ENCODE measurements around the gene COL2A1. TPM values are rescaled to one million over a fixed set of nuclear protein-coding genes. Genes with fewer than 3 reads are reported as not detected.

The COL2A1 gene
- total RNA-seq, 4 donors from 2014 or later = not detected

DNA sequence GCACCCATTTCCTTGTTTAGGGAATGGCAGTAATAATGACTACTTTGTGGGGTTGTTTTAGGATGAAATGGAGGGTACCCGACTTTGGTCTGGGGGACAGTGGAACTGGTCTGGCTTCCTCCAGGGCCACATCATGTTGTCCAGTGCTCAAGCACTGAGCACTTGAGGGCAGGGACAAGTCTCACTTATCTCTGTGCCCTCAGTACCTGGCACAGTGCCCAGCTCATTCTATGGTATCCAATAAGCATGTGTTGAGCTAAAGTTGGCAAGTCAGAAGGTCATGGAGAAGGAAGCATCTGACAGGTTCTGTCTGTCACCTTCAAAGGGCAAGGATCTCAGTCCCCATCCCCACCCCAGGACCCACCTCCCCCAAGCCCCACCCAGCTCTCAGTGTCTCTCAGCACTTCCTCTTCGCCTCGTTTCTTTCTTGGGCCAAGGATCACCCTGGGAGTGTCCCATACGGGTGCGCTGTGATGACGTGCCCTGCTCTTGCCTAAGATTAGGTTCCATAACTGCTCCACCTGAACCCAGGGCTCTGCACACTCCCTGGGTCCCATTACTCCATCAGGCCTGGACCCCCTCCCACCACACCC, 65.2 kb downstream of the COL2A1 start:
- Histone ChIP-seq H3K9me3 (no peaks in the 10 kb centered on the region), H3K27ac (no peak overlapping the region), H3K4me3 (no peak overlapping the region), H3K27me3 (peaks cover 8% of the 10 kb centered on the region), H3K4me1 (peaks cover 11% of the 10 kb centered on the region), H3K36me3 (no peaks in the 10 kb centered on the region)
- TF ChIP-seq EP300 (IDR thresholded peaks at IDR 0.05) (no peak), POLR2A (IDR thresholded peaks at IDR 0.05) (no peak), POLR2AphosphoS5 (IDR thresholded peaks at IDR 0.05) (no peak)
- TF ChIP-seq, protein P1, sequence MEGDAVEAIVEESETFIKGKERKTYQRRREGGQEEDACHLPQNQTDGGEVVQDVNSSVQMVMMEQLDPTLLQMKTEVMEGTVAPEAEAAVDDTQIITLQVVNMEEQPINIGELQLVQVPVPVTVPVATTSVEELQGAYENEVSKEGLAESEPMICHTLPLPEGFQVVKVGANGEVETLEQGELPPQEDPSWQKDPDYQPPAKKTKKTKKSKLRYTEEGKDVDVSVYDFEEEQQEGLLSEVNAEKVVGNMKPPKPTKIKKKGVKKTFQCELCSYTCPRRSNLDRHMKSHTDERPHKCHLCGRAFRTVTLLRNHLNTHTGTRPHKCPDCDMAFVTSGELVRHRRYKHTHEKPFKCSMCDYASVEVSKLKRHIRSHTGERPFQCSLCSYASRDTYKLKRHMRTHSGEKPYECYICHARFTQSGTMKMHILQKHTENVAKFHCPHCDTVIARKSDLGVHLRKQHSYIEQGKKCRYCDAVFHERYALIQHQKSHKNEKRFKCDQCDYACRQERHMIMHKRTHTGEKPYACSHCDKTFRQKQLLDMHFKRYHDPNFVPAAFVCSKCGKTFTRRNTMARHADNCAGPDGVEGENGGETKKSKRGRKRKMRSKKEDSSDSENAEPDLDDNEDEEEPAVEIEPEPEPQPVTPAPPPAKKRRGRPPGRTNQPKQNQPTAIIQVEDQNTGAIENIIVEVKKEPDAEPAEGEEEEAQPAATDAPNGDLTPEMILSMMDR (IDR thresholded peaks at IDR 0.05) = no peak
- WGBS = 81% methylated on average over 6 of the region's 6 CpGs
- DNase-seq (ENCODE audit: low spot score in 2 of 2) = no peak

GRCh38 chr12:47938594-47938993, 65.7 kb downstream of the COL2A1 start:
- no peak for TF ChIP-seq POLR2AphosphoS5 (IDR thresholded peaks at IDR 0.05)
- TF ChIP-seq, protein P1 (IDR thresholded peaks at IDR 0.05) = no peak
- no peak for TF ChIP-seq POLR2A (IDR thresholded peaks at IDR 0.05)
- TF ChIP-seq EP300 (IDR thresholded peaks at IDR 0.05) = no peak
- no peaks in the 10 kb centered on the region for H3K9me3 ChIP-seq
- peaks cover 8% of the 10 kb centered on the region for H3K27me3 ChIP-seq
- H3K4me3 ChIP-seq = no peak overlapping the region
- no peak for DNase-seq (ENCODE audit: low spot score in 2 of 2)
- H3K27ac ChIP-seq = no peak overlapping the region
- WGBS = 100% methylated on average over 3 of the region's 4 CpGs
- H3K4me1 ChIP-seq = peaks cover 6% of the 10 kb centered on the region
- no peaks in the 10 kb centered on the region for H3K36me3 ChIP-seq

- TF ChIP-seq POLR2AphosphoS5 (IDR thresholded peaks at IDR 0.05) = no peak
- no peak for TF ChIP-seq POLR2A (IDR thresholded peaks at IDR 0.05)
- TF ChIP-seq, protein P1 (IDR thresholded peaks at IDR 0.05) = no peak
- TF ChIP-seq EP300 (IDR thresholded peaks at IDR 0.05) = no peak
- no peak overlapping the region for H3K4me3 ChIP-seq
Measured at GRCh38 chr12:47938093-47938492, 66.2 kb downstream of the COL2A1 start.

DNA sequence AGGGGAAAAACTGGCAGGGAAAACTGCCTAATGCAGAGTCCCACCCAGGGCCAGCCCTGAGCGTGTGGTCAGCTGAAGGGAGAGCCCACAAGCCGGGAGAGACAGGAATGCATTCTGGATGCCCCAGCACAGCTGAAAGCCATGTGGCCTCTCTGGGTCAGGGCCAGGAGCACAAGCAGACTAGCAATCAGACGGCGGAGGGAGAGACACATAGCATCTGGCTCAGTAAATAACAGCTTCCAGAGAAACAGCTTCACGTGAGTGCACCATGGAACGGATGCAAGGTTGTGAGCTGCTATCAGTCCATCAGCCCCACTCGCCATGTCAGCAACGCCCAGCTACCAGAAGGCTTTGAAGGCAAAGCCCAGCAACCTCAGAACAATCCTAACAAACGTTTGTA, 69.1 kb downstream of the COL2A1 start:
- Histone ChIP-seq H3K27ac (no peak overlapping the region), H3K4me1 (no peaks in the 10 kb centered on the region), H3K4me3 (no peak overlapping the region), H3K27me3 (no peaks in the 10 kb centered on the region), H3K36me3 (no peaks in the 10 kb centered on the region), H3K9me3 (no peaks in the 10 kb centered on the region)
- 53% methylated on average over 7 of the region's 9 CpGs for WGBS
- TF ChIP-seq EP300 (IDR thresholded peaks at IDR 0.05) (no peak), POLR2A (IDR thresholded peaks at IDR 0.05) (no peak), POLR2AphosphoS5 (IDR thresholded peaks at IDR 0.05) (no peak)
- TF ChIP-seq, protein P1 (IDR thresholded peaks at IDR 0.05) = no peak
- peak in 1 of 2 donors; percentile 83 for DNase-seq (ENCODE audit: low spot score in 2 of 2)

More at GRCh38 chr12:47938093-47938492, 66.2 kb downstream of the COL2A1 start:
- Histone ChIP-seq H3K27ac (no peak overlapping the region), H3K36me3 (no peaks in the 10 kb centered on the region), H3K4me1 (peaks cover 5% of the 10 kb centered on the region), H3K9me3 (no peaks in the 10 kb centered on the region), H3K27me3 (peaks cover 8% of the 10 kb centered on the region)
- 92% methylated on average over 1 of the region's 1 CpG for WGBS
- DNase-seq (ENCODE audit: low spot score in 2 of 2) = no peak

- Histone ChIP-seq H3K27me3 (peaks cover 3% of the 10 kb centered on the region), H3K27ac (no peak overlapping the region), H3K36me3 (no peaks in the 10 kb centered on the region), H3K4me3 (no peak overlapping the region), H3K4me1 (no peaks in the 10 kb centered on the region), H3K9me3 (no peaks in the 10 kb centered on the region)
- 100% methylated on average over 1 of the region's 1 CpG for WGBS
- DNase-seq (ENCODE audit: low spot score in 2 of 2) = no peak
- TF ChIP-seq POLR2A (IDR thresholded peaks at IDR 0.05) = no peak
Measured at GRCh38 chr12:47931187-47931586, 73.1 kb downstream of the COL2A1 start.

DNA sequence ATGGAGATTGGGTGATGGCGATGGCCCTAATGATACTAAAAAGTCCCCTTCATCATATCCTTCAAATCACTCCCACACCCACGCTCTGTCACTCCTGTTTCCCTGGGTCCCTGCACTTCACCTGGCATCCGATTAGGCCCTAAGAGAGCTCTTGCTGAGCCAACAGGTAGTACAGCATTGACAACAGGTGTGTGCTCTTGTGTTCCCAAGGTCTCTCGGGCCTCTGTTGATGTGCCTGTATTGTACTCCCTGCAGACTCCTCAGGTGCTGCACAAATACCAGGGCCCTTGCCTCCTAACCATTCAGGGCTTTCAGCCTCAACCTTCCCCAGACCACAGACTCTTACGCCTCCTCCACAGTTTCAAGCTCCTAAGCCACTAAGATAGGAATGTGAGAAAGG, 73.6 kb downstream of the COL2A1 start:
- no peak overlapping the region for H3K27ac ChIP-seq
- H3K36me3 ChIP-seq = no peaks in the 10 kb centered on the region
- H3K4me1 ChIP-seq = no peaks in the 10 kb centered on the region
- H3K9me3 ChIP-seq = no peaks in the 10 kb centered on the region
- TF ChIP-seq, protein P1 (IDR thresholded peaks at IDR 0.05) = no peak
- TF ChIP-seq POLR2A (IDR thresholded peaks at IDR 0.05) = no peak
- no peak for TF ChIP-seq EP300 (IDR thresholded peaks at IDR 0.05)
- no peak for TF ChIP-seq POLR2AphosphoS5 (IDR thresholded peaks at IDR 0.05)
- no peak overlapping the region for H3K4me3 ChIP-seq
- peaks cover 3% of the 10 kb centered on the region for H3K27me3 ChIP-seq
- DNase-seq (ENCODE audit: low spot score in 2 of 2) = no peak
- WGBS = 95% methylated on average over 5 of the region's 5 CpGs
